Mucosa of rectum (tissue), 2 donors: Measurements from ENCODE around the gene TMEM244.
"Not testable (repeated sequence)": the region's sequence is repeated elsewhere in the genome, so short reads cannot be mapped to it uniquely, and the experiment has no call there.

ENCODE experiments used
- H3K27ac ChIP-seq, 2 donors: one replicate each; pipeline ENCODE4 v1.7.0; 2013; ENCODE audit warnings: inconsistent platforms in 2 of 2, low read depth in 2 of 2, low read length in 2 of 2
- H3K27me3 ChIP-seq, 2 donors: one replicate each; pipeline ENCODE4 v1.7.0; 2013; ENCODE audit warnings: low read length in 2 of 2; ENCODE audit not compliant: control insufficient read depth in 2 of 2, insufficient read depth in 2 of 2
- H3K36me3 ChIP-seq, 2 donors: one replicate each; pipeline ENCODE4 v1.7.0; 2013; ENCODE audit warnings: low read length in 2 of 2; ENCODE audit not compliant: control insufficient read depth in 2 of 2, insufficient read depth in 2 of 2
- H3K4me1 ChIP-seq, 2 donors: one replicate each; pipeline ENCODE4 v1.7.0; 2013; ENCODE audit warnings: low read length in 2 of 2, mild to moderate bottlenecking in 1 of 2; ENCODE audit not compliant: control insufficient read depth in 2 of 2, insufficient read depth in 2 of 2
- H3K4me3 ChIP-seq, 2 donors: one replicate each; pipeline ENCODE4 v1.7.0; 2013; ENCODE audit warnings: low read length in 2 of 2
- H3K9ac ChIP-seq, 2 donors: one replicate each; pipeline ENCODE4 v1.7.0; 2013; ENCODE audit warnings: low read length in 2 of 2, low read depth in 1 of 2, mild to moderate bottlenecking in 1 of 2
- H3K9me3 ChIP-seq, 2 donors: one replicate each; pipeline ENCODE4 v1.7.0; 2013; ENCODE audit warnings: low read length in 2 of 2; ENCODE audit not compliant: control insufficient read depth in 2 of 2
- donor health status: healthy.
- donor health status: Normal muscosa, but diverticular disease.

Gene TMEM244

DNA sequence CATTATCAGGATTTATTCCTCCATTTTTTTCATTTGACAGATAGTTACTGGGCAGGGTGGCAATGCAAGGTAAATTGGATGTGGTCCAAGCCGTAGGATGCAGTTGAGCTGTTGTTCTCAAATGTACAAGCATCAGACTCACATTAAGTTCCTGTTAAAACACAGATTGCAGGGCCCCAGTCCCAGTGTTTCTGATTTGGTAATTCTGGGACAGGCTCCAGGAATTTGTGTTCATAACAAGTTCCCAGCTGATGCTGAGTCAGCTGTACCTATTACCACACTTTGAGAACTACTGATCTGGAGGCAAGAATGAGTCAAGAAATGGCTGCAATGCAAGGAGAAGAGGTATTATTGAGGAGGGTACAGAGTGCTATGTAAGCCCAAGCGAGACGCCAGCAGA is 11.7 kb downstream of the TMEM244 start:
- no peak overlapping the region for H3K9ac ChIP-seq
- no peaks in the 10 kb centered on the region for H3K9me3 ChIP-seq
- H3K27me3 ChIP-seq: no peaks in the 10 kb centered on the region
- H3K36me3 ChIP-seq: no peaks in the 10 kb centered on the region
- H3K4me1 ChIP-seq: no peaks in the 10 kb centered on the region
- H3K4me3 ChIP-seq: no peak overlapping the region
- no peak overlapping the region for H3K27ac ChIP-seq

- Histone ChIP-seq H3K9ac (no peak overlapping the region), H3K27ac (no peak overlapping the region), H3K27me3 (no peaks in the 10 kb centered on the region), H3K9me3 (no peaks in the 10 kb centered on the region), H3K4me3 (no peak overlapping the region), H3K4me1 (no peaks in the 10 kb centered on the region), H3K36me3 (no peaks in the 10 kb centered on the region)
These were observed 14.4 kb downstream of the TMEM244 start for GRCh38 chr6:129846761-129847160.

- no peaks in the 10 kb centered on the region for H3K27me3 ChIP-seq
- no peak overlapping the region for H3K27ac ChIP-seq
- H3K4me1 ChIP-seq: no peaks in the 10 kb centered on the region
- H3K4me3 ChIP-seq: no peak overlapping the region
- H3K9me3 ChIP-seq: no peaks in the 10 kb centered on the region
- H3K9ac ChIP-seq: no peak overlapping the region
- H3K36me3 ChIP-seq: no peaks in the 10 kb centered on the region
These were observed 15.4 kb downstream of the TMEM244 start for GRCh38 chr6:129845696-129846095.

- no peaks in the 10 kb centered on the region for H3K36me3 ChIP-seq
- no peaks in the 10 kb centered on the region for H3K9me3 ChIP-seq
- H3K9ac ChIP-seq: no peak overlapping the region
- H3K27me3 ChIP-seq: no peaks in the 10 kb centered on the region
- no peak overlapping the region for H3K27ac ChIP-seq
- no peak overlapping the region for H3K4me3 ChIP-seq
- H3K4me1 ChIP-seq: no peaks in the 10 kb centered on the region
These were observed 16.8 kb downstream of the TMEM244 start for GRCh38 chr6:129844118-129844891.

GRCh38 chr6:129843573-129843972 is 17.5 kb downstream of the TMEM244 start:
- H3K36me3 ChIP-seq: no peaks in the 10 kb centered on the region
- H3K4me1 ChIP-seq: no peaks in the 10 kb centered on the region
- no peaks in the 10 kb centered on the region for H3K9me3 ChIP-seq
- no peaks in the 10 kb centered on the region for H3K27me3 ChIP-seq
- H3K4me3 ChIP-seq: no peak overlapping the region
- H3K9ac ChIP-seq: no peak overlapping the region
- H3K27ac ChIP-seq: no peak overlapping the region

DNA sequence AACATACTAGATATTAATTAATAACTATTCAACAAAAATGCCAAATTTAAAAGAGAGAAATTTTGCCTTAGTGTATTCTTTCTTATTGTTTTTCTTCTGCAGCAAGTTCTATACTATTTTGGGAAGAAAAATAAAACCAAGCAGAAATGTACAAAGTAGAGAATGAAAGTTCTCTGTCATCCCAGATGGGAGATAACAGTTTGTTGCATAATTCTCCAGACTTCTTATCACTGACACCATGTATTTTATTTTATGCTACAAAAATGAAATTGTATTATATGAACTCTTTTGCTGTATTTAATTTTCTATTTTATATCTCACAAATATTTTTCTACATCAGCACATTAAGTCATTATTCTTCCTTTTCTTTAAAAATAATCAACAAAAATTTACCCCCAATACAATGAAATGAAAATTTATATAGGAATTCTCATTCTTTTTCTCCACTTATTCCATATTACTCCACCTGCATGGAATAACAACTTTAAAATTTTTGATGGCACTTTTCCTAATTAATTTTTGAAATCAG is 18.2 kb downstream of the TMEM244 start:
- Histone ChIP-seq H3K9me3 (no peaks in the 10 kb centered on the region), H3K36me3 (no peaks in the 10 kb centered on the region), H3K9ac (no peak overlapping the region), H3K27ac (no peak overlapping the region), H3K4me3 (no peak overlapping the region), H3K27me3 (no peaks in the 10 kb centered on the region), H3K4me1 (no peaks in the 10 kb centered on the region)

- H3K27ac ChIP-seq: no peak overlapping the region
- H3K4me3 ChIP-seq: no peak overlapping the region
- H3K27me3 ChIP-seq: no peaks in the 10 kb centered on the region
- H3K9me3 ChIP-seq: no peaks in the 10 kb centered on the region
- H3K36me3 ChIP-seq: no peaks in the 10 kb centered on the region
- no peaks in the 10 kb centered on the region for H3K4me1 ChIP-seq
- H3K9ac ChIP-seq: no peak overlapping the region
These were observed 19.0 kb downstream of the TMEM244 start for GRCh38 chr6:129842137-129842536.

GRCh38 chr6:129839562-129839961 is 21.6 kb downstream of the TMEM244 start:
- H3K27ac ChIP-seq, H3K36me3 ChIP-seq, H3K9me3 ChIP-seq, H3K4me1 ChIP-seq, H3K9ac ChIP-seq, H3K27me3 ChIP-seq, H3K4me3 ChIP-seq: not testable (repeated sequence)

DNA sequence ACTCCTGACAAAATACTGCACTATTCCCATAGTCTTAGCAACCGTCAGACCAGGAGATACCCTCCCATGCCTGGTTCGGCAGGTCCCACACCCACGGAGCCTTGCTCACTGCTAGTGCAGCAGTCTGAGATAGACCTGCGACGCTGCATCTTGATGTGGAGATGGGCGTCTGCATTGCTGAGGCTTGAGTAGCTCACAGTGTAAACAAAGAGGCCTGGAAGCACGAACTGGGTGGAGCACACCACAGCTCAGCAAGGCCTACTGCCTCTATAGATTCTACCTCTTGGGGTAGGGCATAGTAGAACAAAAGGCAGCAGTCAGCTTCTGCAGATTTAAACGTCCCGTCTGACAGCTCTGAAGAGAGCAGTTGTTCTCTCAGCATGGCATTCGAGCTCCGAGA is 25.4 kb downstream of the TMEM244 start:
- Histone ChIP-seq H3K4me3 (no peak overlapping the region), H3K36me3 (no peaks in the 10 kb centered on the region), H3K9ac (no peak overlapping the region), H3K27me3 (no peaks in the 10 kb centered on the region), H3K4me1 (no peaks in the 10 kb centered on the region), H3K27ac (no peak overlapping the region), H3K9me3 (no peaks in the 10 kb centered on the region)

GRCh38 chr6:129832299-129832698 is 28.8 kb downstream of the TMEM244 start:
- Histone ChIP-seq H3K36me3 (no peaks in the 10 kb centered on the region), H3K27ac (no peak overlapping the region), H3K4me3 (no peak overlapping the region), H3K9me3 (no peaks in the 10 kb centered on the region), H3K27me3 (no peaks in the 10 kb centered on the region), H3K4me1 (no peaks in the 10 kb centered on the region), H3K9ac (no peak overlapping the region)
